Cardiac septum (tissue), 1 donor: ENCODE measurements around the gene TRAPPC3L. TPM values are rescaled to one million over a fixed set of nuclear protein-coding genes. Genes with fewer than 3 reads are reported as not detected.
A peak's percentile ranks its signal among the peaks of the same experiment; 100 is the strongest.

Experiments used
- DNase-seq: peaks from one replicate; pipeline ENCODE4 v3.0.0-alpha.2; 2020; ENCODE audit warnings: low spot score
- intact Hi-C: fragments of 100-400 bp; cut with DNase I; formaldehyde crosslinking; loops from one replicate; pipeline ENCODE4 v1.14.0; 2022
- total RNA-seq: library from RNA; stranded (reverse); fragmentation: NEBNext Ultra II Directional; extraction: Animal tissue kit (Norgen Biotek cat#: 25700); gene quantifications from one replicate; pipeline ENCODE4 v1.2.1, GENCODE V29; 2021
- donor health status: DM: no; HTN: no; CAD: no.

The TRAPPC3L gene
- total RNA-seq, 1 donor from 2014 or later: 0.16 TPM

GRCh38 chr6:116482780-116483179 lies 62.7 kb downstream of the TRAPPC3L start:
- DNase-seq: no peak
- intact Hi-C loops: no loop called here

GRCh38 chr6:116476002-116476678 lies 69.3 kb downstream of the TRAPPC3L start:
- DNase-seq: no peak
- intact Hi-C loops: no loop called here

- intact Hi-C loops: no loop called here
- no peak for DNase-seq
Measured at GRCh38 chr6:116475141-116475540, 70.3 kb downstream of the TRAPPC3L start.

GRCh38 chr6:116472706-116473105 lies 72.8 kb downstream of the TRAPPC3L start:
- no peak for DNase-seq
- intact Hi-C loops: no loop called here

DNA sequence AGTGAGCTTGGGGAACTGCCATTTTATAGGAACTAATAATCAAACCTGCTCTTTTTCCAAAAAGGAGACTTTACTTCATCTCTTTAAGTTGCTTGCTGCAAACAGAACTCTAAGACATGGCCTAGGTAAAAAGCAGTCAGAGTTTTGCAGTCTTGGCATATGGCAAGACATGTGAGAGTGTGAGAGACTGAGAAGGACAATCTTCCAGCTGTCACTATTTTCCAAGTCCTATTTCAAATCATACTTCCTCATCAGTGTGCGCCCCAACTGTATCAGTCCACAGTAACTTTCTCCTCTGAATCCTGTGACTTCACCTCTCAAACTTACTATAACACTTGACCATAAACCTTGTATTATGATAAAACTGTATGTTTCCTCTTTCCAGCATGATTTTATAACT lies 74.0 kb downstream of the TRAPPC3L start:
- DNase-seq: no peak
- intact Hi-C loops: no loop called here

GRCh38 chr6:116468293-116468692 lies 77.2 kb downstream of the TRAPPC3L start:
- no peak for DNase-seq
- intact Hi-C loops: no loop called here

DNA sequence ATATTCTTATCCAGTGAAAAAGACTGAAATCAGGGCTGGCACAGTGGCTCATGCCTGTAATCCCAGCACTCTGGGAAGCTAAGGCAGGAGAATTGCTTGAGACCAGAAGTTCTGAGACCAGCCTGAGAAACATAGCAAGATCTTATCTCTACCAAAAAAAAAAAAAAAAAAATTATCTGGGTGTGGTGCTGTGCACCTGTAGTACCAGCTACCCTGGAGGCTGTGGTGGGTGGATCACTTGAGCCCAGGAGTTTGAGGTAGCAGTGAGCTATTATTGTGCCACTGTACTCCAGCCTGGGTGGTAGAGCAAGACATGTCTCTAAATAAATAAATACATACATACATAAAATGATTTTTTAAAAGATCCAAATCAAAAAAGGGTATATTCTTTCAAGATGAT lies 78.0 kb downstream of the TRAPPC3L start:
- intact Hi-C loops: no loop called here
- no peak for DNase-seq

DNA sequence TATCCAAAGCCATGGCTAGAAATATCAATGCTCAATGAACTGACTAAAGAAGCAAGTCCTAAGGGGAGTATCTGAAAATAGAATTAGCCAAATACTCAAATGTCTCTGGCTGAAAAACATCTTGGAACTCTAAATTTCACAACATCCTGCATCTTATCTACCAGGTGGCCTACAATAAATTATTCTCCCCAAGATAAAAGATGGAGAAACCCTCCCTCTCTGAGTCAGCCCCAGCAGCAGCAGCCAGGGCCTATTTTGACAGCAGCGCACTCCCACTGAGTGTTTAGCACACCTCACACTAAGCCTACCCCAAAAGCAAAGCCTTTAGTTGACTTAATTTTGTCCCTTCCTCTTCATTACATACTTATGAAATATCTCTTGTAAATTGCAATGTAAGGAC lies 78.4 kb downstream of the TRAPPC3L start:
- intact Hi-C loops: no loop called here
- no peak for DNase-seq

- intact Hi-C loops: no loop called here
- no peak for DNase-seq
Measured at GRCh38 chr6:116465246-116465645, 80.2 kb downstream of the TRAPPC3L start.

DNA sequence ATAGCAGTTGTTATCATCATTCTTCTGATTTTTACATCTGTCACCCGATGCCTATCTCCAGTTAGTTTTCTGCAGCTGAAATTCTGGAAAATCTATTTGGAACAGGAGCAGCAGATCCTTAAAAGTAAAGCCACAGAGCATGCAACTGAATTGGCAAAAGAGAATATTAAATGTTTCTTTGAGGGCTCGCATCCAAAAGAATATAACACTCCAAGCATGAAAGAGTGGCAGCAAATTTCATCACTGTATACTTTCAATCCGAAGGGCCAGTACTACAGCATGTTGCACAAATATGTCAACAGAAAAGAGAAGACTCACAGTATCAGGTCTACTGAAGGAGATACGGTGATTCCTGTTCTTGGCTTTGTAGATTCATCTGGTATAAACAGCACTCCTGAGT lies 82.2 kb downstream of the TRAPPC3L start:
- DNase-seq: no peak
- intact Hi-C loops: no loop called here

GRCh38 chr6:116461932-116462885 lies 83.3 kb downstream of the TRAPPC3L start:
- peak; percentile 81 for DNase-seq
- intact Hi-C loops: no loop called here

GRCh38 chr6:116461331-116461931 lies 84.1 kb downstream of the TRAPPC3L start, which contains the start of gene CALHM6:
Gene CALHM6 (plus strand): TSS chr6:116461375. CDS start chr6:116461930, 555 bp downstream.
- intact Hi-C loops: no loop called here
- DNase-seq: no peak

DNA sequence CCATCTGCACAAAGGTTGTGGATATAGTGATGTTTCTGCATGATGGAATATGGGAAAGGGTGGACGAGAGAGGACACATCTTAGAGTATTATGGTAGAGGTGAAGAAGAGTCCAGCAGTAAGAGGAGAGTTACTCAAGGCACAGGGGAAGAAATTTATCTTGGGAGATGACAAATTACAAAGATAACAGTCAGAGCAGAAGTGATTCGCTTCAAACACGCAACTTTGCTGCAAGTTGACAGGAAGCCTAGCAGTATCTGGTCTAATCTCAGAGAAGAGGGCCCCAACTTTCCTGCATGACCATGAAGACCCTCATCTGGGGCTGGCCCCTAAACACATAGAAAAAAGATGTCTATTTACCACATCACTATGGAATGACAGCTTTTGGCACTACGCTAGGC lies 85.6 kb downstream of the TRAPPC3L start:
- no peak for DNase-seq
- intact Hi-C loops: no loop called here

- intact Hi-C loops: no loop called here
- DNase-seq: no peak
Measured at GRCh38 chr6:116458264-116458663, 87.2 kb downstream of the TRAPPC3L start.

- intact Hi-C loops: no loop called here
- DNase-seq: no peak
Measured at GRCh38 chr6:116456927-116457326, 88.6 kb downstream of the TRAPPC3L start.

GRCh38 chr6:116456106-116456505 lies 89.4 kb downstream of the TRAPPC3L start:
- intact Hi-C loops: no loop called here
- no peak for DNase-seq

DNA sequence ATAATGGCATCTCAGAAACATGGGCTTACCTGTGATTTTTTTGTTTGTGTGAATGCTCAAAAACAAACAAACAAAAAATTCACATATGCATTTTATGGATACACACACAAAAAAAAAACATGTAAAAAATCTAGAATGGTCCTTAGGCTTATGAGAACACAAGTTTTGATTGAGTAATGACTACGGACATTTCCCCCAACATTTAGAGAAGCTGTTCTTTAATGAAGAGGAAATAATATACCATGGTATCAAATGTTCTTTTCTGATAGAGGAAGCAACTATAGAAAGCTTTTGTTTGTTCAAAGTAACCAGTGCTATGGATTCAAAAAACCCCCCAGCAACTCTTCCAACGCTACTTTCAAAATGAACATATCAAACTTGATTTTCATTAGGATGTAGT lies 93.0 kb downstream of the TRAPPC3L start:
- intact Hi-C loops: no loop called here
- DNase-seq: no peak

DNA sequence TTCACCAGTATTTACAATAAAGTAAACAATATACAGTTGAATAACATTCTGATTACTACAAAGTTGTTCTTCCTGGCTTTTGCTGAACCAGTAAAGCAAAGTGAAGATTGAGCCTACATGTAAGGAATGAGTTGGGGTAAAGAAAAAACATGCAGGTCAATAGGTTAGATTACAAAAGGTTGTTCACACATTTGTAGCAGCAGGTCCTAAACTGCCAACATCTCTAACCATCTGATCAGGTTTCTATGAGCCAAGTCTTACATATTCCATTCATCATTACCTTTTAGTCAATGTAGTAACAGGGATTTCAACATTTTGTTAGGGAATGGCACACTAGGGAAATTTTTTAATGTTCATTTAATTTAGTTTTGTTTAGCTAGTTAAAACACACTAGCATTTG lies 93.6 kb downstream of the TRAPPC3L start:
- intact Hi-C loops: no loop called here

DNA sequence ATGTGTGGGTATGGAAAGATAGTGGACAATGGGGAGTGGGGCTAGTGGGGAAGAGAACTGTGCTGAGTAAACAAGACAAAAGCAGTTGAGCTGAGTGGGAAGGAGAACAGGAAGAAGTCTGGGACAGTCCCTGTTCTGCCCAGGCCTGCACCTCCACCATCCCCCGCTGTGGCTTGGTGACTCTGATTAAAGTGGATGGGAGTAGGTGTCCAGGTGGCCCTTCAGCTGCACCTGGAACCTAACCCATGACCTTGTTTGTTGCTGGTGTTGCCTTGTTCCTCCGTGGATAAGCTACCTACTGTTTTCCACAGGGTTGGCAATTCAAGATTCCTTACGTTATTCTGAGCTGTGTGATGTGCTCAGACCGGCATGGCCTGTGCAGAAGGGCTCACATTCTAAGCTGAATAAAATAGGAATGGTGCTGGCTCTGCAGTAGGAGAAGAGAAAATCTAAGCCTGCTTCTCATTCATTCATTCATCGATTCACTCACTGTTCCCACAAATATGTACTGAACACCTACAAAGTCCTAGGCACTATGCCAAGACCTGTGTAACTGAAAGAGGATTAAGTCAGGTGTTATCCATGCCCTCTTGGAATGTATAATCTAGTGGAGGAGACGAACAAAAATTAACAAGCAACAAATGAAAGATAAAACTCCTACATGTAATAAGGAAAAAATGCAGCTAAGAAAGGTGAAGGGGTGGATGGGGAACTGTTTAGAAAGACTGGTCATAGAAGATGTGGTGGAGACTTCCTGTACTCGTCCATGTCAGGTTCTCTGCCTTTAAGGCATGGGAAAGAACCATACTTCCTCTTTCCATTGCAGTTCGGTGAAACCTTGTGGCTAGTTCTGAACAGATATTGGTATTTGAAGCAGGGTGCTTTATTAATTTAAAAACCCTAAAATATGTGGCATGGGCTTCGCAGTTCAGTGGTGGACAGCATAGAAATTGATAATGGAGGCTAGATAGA lies 94.4 kb downstream of the TRAPPC3L start:
- DNase-seq: peak; percentile 82
- intact Hi-C loops: no loop called here

More for the DNA sequence above, 93.6 kb downstream of the TRAPPC3L start:
- DNase-seq: no peak
